Activated CD8-positive, alpha-beta T cell treated with anti-CD3 and anti-CD28 coated beads, Interleukin-2, amount 10 ng/mL, durations not matched to agents 7 days and 5 days (primary cell): ENCODE measurements around the gene CCNL2. TPM values are rescaled to one million over a fixed set of nuclear protein-coding genes. Genes with fewer than 3 reads are reported as not detected.
A peak's percentile ranks its signal among the peaks of the same experiment; 100 is the strongest.

Source experiments
- ATAC-seq: fragments of 150-1000 bp; cut with Tn5 transposase; one replicate; pipeline ENCODE4 v1.10.0; 2021; ENCODE audit warnings: moderate library complexity
- CTCF ChIA-PET: fragments of 350-600 bp; sonication (Branson Sonifier 250); formaldehyde crosslinking; loops from one replicate; lab custom pipeline; 2021; ENCODE audit warnings: antibody characterized with exemption; lab: Charles Lee
- POLR2A ChIA-PET: fragments of 350-600 bp; sonication (Branson Sonifier 250); formaldehyde crosslinking; loops from one replicate; lab custom pipeline; 2021; ENCODE audit warnings: antibody characterized with exemption; lab: Charles Lee
- DNase-seq: peaks from one replicate; pipeline ENCODE4 v3.0.0-alpha.2; 2020
- H3K27ac Mint-ChIP-seq: one replicate; pipeline ENCODE4 v1.8.0; 2021; ENCODE audit warnings: mild to moderate bottlenecking, mixed read lengths
- H3K27me3 Mint-ChIP-seq: one replicate; pipeline ENCODE4 v1.8.0; 2021; ENCODE audit warnings: low read depth, mixed read lengths
- H3K36me3 Mint-ChIP-seq: one replicate; pipeline ENCODE4 v1.8.0; 2021; ENCODE audit warnings: low read depth, mixed read lengths
- H3K4me1 Mint-ChIP-seq: one replicate; pipeline ENCODE4 v1.8.0; 2021; ENCODE audit warnings: low read depth, mixed read lengths
- H3K4me3 Mint-ChIP-seq: one replicate; pipeline ENCODE4 v1.8.0; 2021; ENCODE audit warnings: mild to moderate bottlenecking, mixed read lengths
- H3K9me3 Mint-ChIP-seq: one replicate; pipeline ENCODE4 v1.8.0; 2022; ENCODE audit warnings: mixed read lengths; ENCODE audit not compliant: insufficient read depth
- total RNA-seq, 2 experiments: library from RNA; stranded (reverse); gene quantifications; one replicate each; pipeline ENCODE4 v1.2.3, GENCODE V29; 2021

The CCNL2 gene
- total RNA-seq, 2 experiments from 2014 or later, result 98.3 to 110 TPM

GRCh38 chr1:1347026-1347595, 52.0 kb downstream of the CCNL2 start:
- no peaks in the 10 kb centered on the region for H3K36me3 Mint-ChIP-seq
- no peak for ATAC-seq
- H3K4me1 Mint-ChIP-seq, result peaks cover 21% of the 10 kb centered on the region
- no peak for DNase-seq
- CTCF ChIA-PET, result interaction anchor here (1.9 to 2.6 kb wide), 2 partner anchors 25 to 28 kb away, joined by 8 to 12 read pairs; partner anchors contain the start of gene AURKAIP1
- no peaks in the 10 kb centered on the region for H3K9me3 Mint-ChIP-seq
- H3K27me3 Mint-ChIP-seq, result peaks cover 2% of the 10 kb centered on the region
- H3K4me3 Mint-ChIP-seq, result peak overlapping the region; percentile 70
- no peak overlapping the region for H3K27ac Mint-ChIP-seq
- POLR2A ChIA-PET, result no interaction called here

DNA sequence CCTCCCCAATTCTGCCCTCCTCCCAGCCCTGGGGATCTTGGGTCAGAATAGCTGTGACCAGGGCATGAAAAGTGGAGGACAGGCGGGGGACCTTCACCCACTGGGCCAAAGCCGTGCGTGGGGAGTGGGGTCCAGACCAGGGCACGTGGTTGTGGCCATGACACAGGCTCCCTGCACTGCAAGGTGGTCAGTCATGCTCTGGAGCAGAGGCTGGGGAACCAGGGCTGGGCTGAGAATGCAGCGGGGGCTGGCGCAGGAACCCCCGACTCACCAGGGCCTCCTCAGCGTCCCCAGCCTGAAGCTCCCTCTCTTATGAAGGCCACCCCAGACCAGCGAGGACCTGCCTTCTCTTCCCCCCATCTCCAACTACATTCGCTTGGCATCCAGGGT, 52.6 kb downstream of the CCNL2 start:
- Mint-ChIP-seq H3K9me3 (no peaks in the 10 kb centered on the region), H3K27me3 (no peaks in the 10 kb centered on the region), H3K27ac (no peak overlapping the region), H3K4me1 (peaks cover 20% of the 10 kb centered on the region), H3K36me3 (no peaks in the 10 kb centered on the region), H3K4me3 (no peak overlapping the region)
- CTCF ChIA-PET, result interaction anchor here (2.6 kb wide), 1 partner anchor 29 kb away, joined by 8 read pairs; the partner anchor contains the start of gene AURKAIP1
- POLR2A ChIA-PET, result no interaction called here
- no peak for DNase-seq
- ATAC-seq, result no peak

DNA sequence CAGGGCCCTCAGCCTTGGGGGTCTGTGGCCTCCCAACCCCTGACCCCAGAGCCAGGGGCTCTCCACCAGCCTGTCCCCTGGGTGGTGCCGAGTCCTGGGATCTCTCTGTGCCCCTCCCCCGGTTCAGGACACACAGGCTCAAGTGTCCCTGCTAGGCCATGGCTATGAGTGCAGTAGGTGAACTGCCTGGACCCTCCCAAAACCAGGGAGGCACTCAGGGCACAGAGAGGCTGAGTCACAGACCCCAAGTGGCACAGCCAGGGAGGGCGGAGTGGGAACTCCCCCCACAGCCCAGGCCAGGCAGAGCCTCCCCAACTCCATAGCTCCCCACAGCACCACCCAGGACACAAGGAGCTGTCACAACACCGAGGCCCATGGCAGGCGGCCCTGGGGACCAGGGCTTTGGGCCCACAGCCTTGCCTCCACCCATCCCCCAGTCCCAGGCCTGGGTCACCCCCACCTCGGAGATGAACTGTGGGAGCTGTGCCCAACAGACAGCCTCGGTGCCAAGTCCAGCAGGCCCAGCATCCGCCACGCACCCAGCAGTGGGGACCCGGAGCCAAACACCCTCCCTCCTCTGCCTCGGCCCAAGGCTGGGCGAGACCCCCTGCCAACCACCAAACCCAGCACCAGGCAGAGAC, 53.2 kb downstream of the CCNL2 start:
- H3K27ac Mint-ChIP-seq, result no peak overlapping the region
- DNase-seq (no peak), ATAC-seq (no peak)
- no peaks in the 10 kb centered on the region for H3K27me3 Mint-ChIP-seq
- H3K4me1 Mint-ChIP-seq, result peaks cover 20% of the 10 kb centered on the region
- H3K36me3 Mint-ChIP-seq, result peaks cover 5% of the 10 kb centered on the region
- CTCF ChIA-PET, result no interaction called here
- H3K9me3 Mint-ChIP-seq, result no peaks in the 10 kb centered on the region
- POLR2A ChIA-PET, result interaction anchor here (1.4 kb wide), 1 partner anchor 29 kb away, joined by 3 read pairs; the partner anchor contains the start of gene AURKAIP1
- no peak overlapping the region for H3K4me3 Mint-ChIP-seq

DNA sequence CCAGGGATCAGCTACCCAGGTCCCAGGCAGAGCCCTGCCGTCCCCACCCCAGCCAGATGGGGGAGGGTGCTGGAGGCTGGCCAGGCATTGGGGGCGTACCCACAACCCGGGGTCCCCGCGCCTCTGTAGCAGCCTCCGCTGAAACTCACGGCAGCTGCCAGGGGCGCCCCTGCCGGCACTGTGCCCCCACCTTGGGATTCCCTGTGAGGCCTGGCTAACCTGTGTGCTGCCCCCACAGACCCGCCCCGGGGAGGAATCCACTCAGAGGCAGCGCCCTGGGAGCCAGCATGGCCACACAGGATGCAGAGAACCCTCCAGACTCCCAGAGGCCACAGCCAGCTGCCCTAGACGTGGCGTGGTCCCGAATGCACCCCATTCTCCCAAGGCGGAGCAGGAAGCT, 53.8 kb downstream of the CCNL2 start:
- no peak for DNase-seq
- Mint-ChIP-seq H3K27me3 (no peaks in the 10 kb centered on the region), H3K4me3 (no peak overlapping the region), H3K4me1 (peaks cover 20% of the 10 kb centered on the region), H3K27ac (no peak overlapping the region), H3K36me3 (peaks cover 11% of the 10 kb centered on the region), H3K9me3 (no peaks in the 10 kb centered on the region)
- POLR2A ChIA-PET, result interaction anchor here (1.4 kb wide), 1 partner anchor 30 kb away, joined by 3 read pairs; the partner anchor contains the start of gene AURKAIP1
- CTCF ChIA-PET, result no interaction called here
- ATAC-seq, result no peak

DNA sequence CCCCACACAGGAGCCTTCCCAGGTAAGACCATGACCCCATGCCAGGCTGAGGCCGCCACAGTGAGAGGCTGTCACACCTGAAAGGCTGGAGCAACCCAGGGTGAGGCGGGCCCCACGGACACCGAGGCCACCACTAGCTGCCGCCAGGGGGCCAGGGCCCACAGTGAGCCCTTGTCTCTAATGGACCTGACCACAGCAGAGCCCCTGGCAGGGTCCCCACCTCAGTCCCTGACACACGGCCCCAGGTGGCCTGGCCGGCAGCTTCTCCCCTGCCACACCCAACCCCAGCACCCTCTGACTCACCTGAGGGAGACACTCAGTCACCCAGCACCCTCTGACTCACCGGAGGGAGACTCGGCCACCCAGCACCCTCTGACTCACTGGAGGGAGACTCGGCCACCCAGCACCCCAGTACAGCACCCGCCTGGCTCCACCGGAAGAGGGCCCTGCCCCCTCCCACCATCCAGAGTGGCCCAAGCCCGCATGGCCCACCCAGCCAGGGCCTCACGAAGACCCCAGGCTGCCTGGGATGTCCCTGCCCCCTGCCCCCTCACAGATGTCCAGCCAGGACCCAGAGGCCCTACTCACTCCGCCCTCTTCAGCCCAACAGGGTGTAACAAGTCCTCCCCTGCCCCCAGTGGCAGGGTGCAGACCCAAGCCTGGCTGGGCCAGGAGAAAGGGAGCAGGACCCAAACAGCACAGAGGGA, 54.3 kb downstream of the CCNL2 start:
- POLR2A ChIA-PET, result interaction anchor here (1.4 kb wide), 1 partner anchor 30 kb away, joined by 3 read pairs; the partner anchor contains the start of gene AURKAIP1

DNA sequence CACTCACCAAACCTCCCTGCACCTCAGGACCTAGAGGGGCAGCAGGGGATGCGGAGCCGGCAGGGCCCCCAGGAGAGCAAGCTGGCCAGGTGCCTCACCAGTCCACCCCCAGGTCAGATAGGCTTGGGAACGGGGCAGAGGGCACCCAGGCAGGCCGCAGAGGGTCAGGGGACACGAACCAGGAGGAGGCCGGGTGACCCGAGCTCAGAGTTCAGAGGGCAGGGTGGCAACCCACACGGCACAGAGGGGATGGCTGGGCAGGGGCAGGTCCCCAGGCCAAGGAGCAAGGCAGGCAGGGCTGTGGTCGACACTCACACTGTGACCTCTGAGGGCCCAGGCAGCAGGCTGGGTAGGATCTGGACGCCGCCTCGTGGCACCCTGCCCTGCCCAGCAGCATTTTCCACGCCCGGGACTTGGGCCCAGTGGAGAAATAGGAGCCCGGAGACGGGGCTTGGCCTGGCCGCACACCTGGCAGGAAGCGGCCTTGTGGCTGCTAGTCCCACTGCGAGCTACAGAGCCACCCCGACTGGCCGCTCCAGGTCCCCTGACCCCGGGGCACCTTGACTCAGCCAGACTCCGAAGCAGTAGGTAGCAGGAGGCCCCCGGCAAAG, 55.2 kb downstream of the CCNL2 start:
- CTCF ChIA-PET, result no interaction called here
- Mint-ChIP-seq H3K27ac (no peak overlapping the region), H3K9me3 (no peaks in the 10 kb centered on the region), H3K4me1 (peaks cover 20% of the 10 kb centered on the region), H3K4me3 (no peak overlapping the region), H3K27me3 (no peaks in the 10 kb centered on the region), H3K36me3 (peaks cover 14% of the 10 kb centered on the region)
- ATAC-seq, result no peak
- POLR2A ChIA-PET, result no interaction called here
- no peak for DNase-seq

More for the DNA sequence above, 54.3 kb downstream of the CCNL2 start:
- peaks cover 20% of the 10 kb centered on the region for H3K4me1 Mint-ChIP-seq
- no peak overlapping the region for H3K4me3 Mint-ChIP-seq
- no peaks in the 10 kb centered on the region for H3K9me3 Mint-ChIP-seq
- CTCF ChIA-PET, result no interaction called here
- ATAC-seq, result no peak
- H3K27ac Mint-ChIP-seq, result no peak overlapping the region
- H3K36me3 Mint-ChIP-seq, result peaks cover 11% of the 10 kb centered on the region
- no peak for DNase-seq
- no peaks in the 10 kb centered on the region for H3K27me3 Mint-ChIP-seq

GRCh38 chr1:1342584-1343115, 56.5 kb downstream of the CCNL2 start:
- Mint-ChIP-seq H3K36me3 (peaks cover 18% of the 10 kb centered on the region), H3K4me1 (peaks cover 13% of the 10 kb centered on the region), H3K9me3 (no peaks in the 10 kb centered on the region), H3K27me3 (no peaks in the 10 kb centered on the region), H3K27ac (no peak overlapping the region), H3K4me3 (no peak overlapping the region)
- no peak for ATAC-seq
- CTCF ChIA-PET, result no interaction called here
- POLR2A ChIA-PET, result no interaction called here
- DNase-seq, result no peak

- H3K9me3 Mint-ChIP-seq, result no peaks in the 10 kb centered on the region
- peaks cover 18% of the 10 kb centered on the region for H3K36me3 Mint-ChIP-seq
- ChIA-PET POLR2A (no interaction called here), CTCF (no interaction called here)
- no peaks in the 10 kb centered on the region for H3K27me3 Mint-ChIP-seq
- H3K4me1 Mint-ChIP-seq, result peaks cover 7% of the 10 kb centered on the region
- DNase-seq, result no peak
- no peak for ATAC-seq
- H3K4me3 Mint-ChIP-seq, result no peak overlapping the region
- no peak overlapping the region for H3K27ac Mint-ChIP-seq
Measured at GRCh38 chr1:1342061-1342562, 57.0 kb downstream of the CCNL2 start.

GRCh38 chr1:1341549-1342021, 57.5 kb downstream of the CCNL2 start:
- CTCF ChIA-PET, result no interaction called here

GRCh38 chr1:1340791-1341548, 58.2 kb downstream of the CCNL2 start:
- ChIA-PET CTCF (no interaction called here), POLR2A (no interaction called here)
- ATAC-seq (no peak), DNase-seq (no peak)
- Mint-ChIP-seq H3K4me1 (peaks cover under 1% of the 10 kb centered on the region), H3K27me3 (no peaks in the 10 kb centered on the region), H3K27ac (no peak overlapping the region), H3K36me3 (peaks cover 18% of the 10 kb centered on the region), H3K4me3 (no peak overlapping the region), H3K9me3 (no peaks in the 10 kb centered on the region)

More at GRCh38 chr1:1341549-1342021, 57.5 kb downstream of the CCNL2 start:
- peaks cover 18% of the 10 kb centered on the region for H3K36me3 Mint-ChIP-seq
- H3K27ac Mint-ChIP-seq, result no peak overlapping the region
- no peak for DNase-seq
- POLR2A ChIA-PET, result no interaction called here
- no peak for ATAC-seq
- no peak overlapping the region for H3K4me3 Mint-ChIP-seq
- no peaks in the 10 kb centered on the region for H3K27me3 Mint-ChIP-seq
- peaks cover 3% of the 10 kb centered on the region for H3K4me1 Mint-ChIP-seq
- H3K9me3 Mint-ChIP-seq, result no peaks in the 10 kb centered on the region

- Mint-ChIP-seq H3K27me3 (no peaks in the 10 kb centered on the region), H3K4me1 (no peaks in the 10 kb centered on the region), H3K4me3 (no peak overlapping the region), H3K9me3 (no peaks in the 10 kb centered on the region), H3K27ac (no peak overlapping the region), H3K36me3 (peaks cover 18% of the 10 kb centered on the region)
- CTCF ChIA-PET, result no interaction called here
- ATAC-seq, result no peak
- POLR2A ChIA-PET, result no interaction called here
- DNase-seq, result no peak
Measured at GRCh38 chr1:1340185-1340584, 59.0 kb downstream of the CCNL2 start.
